NT2/D1 (cell line): Measurements from ENCODE around the gene PAPSS2.

ENCODE experiments used
- SUZ12 ChIP-seq: IDR thresholded peaks from 2 replicates; pipeline ENCODE4 v1.6.1; 2011; ENCODE audit not compliant: insufficient read length, insufficient read depth; ENCODE audit errors: extremely low read depth
- ZNF274 ChIP-seq: IDR thresholded peaks from 2 replicates; pipeline ENCODE4 v1.6.1; 2011; ENCODE audit warnings: mild to moderate bottlenecking, low read depth, low read length

- TF ChIP-seq SUZ12 (no peak), ZNF274 (no peak)
Observed at GRCh38 chr10:87761153-87761552, 101.5 kb downstream of the PAPSS2 start.
